ENCODE measurements around the gene POR.

Gene POR

DNA sequence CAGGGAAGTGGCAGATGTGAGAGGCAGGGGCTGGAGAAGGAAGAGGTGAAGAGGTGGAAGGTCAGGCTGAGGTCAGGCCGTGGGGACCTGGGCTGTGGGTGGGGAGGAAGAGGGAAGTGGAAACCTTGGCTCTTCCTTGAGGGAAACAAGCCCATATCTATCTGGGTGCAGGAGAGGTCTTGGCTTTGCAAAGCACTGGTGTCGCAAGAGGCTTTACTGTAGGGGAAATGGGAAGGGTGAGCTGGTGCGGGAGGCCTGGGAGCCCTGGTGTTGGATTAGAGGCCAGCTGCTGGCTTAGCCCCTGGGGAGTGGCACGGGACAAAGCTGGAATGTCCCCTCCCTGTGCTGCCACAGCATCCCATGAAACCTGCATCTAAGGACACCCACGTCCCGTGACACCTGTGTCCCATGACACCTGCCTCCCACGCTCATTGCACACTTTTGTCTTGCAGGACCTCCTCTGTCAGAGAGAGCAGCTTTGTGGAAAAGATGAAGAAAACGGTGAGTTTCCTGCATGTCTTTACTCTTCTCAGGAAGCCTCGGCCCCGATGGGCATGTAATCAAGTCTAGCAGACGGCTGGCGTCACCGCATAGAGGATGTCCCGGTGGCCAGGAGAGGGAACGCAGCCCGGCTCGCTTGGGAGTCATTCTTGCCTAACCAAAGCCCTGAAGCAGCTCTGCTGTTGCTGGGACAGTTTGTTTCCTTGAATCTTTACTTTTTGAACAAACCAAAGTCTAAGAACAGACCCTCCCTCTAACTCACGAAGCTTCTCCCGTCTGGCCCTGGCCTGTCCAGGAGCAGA lies 57.2 kb downstream of the POR start:
- POLR2A ChIA-PET = interaction anchor here (0.6 to 0.7 kb wide), 2 partner anchors 48 to 78 kb away, joined by 3 read pairs; no protein-coding TSS in a partner anchor

DNA sequence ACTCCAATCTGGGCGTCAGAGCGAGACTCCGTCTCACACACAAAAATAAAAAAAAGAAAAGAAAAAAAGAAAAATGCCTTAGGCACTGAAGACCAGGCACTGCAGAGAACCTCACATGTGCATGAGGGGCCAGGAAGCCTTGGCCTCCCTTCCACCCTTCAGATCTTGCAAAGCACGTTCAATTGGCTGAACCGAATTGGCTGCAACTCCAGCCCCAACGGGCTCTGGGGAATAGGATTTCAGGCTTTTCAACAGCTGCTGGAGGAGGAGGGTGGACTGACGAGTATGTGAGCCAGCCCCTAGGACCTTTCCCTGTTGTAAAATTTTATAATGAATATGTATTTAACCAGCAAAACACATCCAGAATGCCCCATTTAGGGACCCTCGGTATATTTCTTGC lies 62.8 kb downstream of the POR start:
- H3K4me3 ChIP-seq (ENCODE audit: low read depth, low read length) = no peak overlapping the region
- POLR2A ChIA-PET = no interaction called here
- TF ChIP-seq, protein P1, sequence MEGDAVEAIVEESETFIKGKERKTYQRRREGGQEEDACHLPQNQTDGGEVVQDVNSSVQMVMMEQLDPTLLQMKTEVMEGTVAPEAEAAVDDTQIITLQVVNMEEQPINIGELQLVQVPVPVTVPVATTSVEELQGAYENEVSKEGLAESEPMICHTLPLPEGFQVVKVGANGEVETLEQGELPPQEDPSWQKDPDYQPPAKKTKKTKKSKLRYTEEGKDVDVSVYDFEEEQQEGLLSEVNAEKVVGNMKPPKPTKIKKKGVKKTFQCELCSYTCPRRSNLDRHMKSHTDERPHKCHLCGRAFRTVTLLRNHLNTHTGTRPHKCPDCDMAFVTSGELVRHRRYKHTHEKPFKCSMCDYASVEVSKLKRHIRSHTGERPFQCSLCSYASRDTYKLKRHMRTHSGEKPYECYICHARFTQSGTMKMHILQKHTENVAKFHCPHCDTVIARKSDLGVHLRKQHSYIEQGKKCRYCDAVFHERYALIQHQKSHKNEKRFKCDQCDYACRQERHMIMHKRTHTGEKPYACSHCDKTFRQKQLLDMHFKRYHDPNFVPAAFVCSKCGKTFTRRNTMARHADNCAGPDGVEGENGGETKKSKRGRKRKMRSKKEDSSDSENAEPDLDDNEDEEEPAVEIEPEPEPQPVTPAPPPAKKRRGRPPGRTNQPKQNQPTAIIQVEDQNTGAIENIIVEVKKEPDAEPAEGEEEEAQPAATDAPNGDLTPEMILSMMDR (IDR thresholded peaks at IDR 0.05; ENCODE audit: insufficient read depth, low read length, missing control alignments) = no peak
- CTCF ChIA-PET = no interaction called here
- DNase-seq (ENCODE audit: low read depth, low spot score) = no peak

More for the DNA sequence above, 57.2 kb downstream of the POR start:
- CTCF ChIA-PET = no interaction called here
- DNase-seq (ENCODE audit: low read depth, low spot score) = no peak
- TF ChIP-seq, protein P1 (IDR thresholded peaks at IDR 0.05; ENCODE audit: insufficient read depth, low read length, missing control alignments) = no peak
- no peak overlapping the region for H3K4me3 ChIP-seq (ENCODE audit: low read depth, low read length)

DNA sequence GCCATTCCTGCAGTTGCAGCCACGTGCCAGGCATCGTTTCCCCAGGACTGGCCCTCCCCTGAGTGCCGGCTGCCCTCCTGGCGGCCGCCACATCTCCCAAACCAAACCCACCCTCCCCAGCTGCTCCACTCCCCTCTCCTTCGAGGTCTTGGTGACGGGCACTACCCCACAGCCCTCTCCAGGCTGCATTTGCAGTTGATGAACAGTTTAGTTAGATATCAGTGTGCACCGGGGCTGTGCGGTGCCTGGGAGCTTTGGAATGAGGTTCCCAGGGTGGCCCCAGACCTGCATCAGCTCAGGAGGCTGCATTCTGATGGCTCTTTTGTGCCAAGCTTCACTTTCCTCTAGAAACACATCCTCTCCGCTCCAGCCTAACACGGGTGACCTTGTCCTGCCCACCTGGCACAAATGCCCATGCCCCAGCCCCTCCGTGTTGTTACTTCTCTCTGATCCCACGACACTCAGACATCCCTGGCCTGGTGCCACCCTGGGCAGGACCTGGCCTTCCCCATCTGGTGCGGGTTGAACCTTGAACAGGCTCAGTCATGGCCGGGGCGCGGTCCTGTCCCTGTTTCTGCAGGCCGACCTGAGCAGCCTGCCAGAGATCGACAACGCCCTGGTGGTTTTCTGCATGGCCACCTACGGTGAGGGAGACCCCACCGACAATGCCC lies 64.9 kb downstream of the POR start:
- H3K4me3 ChIP-seq (ENCODE audit: low read depth, low read length) = no peak overlapping the region
- POLR2A ChIA-PET = no interaction called here
- CTCF ChIA-PET = no interaction called here
- no peak for DNase-seq (ENCODE audit: low read depth, low spot score)
- TF ChIP-seq, protein P1 (IDR thresholded peaks at IDR 0.05; ENCODE audit: insufficient read depth, low read length, missing control alignments) = no peak

DNA sequence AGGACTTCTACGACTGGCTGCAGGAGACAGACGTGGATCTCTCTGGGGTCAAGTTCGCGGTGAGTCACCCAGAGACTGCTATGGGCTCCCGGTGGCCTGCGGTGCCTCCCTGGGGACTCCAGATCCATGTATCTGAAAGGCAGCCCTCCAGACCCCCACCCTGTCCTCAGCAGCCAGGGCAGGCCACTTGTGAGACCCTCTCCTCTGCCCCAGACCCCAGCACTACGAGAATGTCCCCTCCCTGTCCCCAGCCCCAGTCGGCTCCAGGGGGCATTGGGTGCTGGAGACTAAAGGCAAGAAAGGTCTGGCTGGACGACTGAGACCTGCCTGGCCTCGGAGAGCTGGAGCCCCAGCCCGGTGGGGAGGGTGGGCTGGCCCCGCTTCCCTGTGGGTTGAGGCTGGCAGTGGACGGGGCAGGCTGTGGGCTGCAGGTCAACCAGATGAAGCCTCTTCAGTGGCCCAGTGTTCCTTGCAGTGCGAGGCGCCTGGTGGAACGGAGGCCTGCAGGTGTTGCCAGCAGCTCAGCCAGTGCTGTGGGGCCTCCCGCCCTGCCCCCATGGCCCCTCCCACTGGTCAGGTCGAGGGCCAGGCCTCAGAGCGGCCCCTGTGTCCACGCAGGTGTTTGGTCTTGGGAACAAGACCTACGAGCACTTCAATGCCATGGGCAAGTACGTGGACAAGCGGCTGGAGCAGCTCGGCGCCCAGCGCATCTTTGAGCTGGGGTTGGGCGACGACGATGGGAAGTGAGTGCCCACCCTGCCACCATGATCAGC lies 65.7 kb downstream of the POR start:
- no peak for DNase-seq (ENCODE audit: low read depth, low spot score)
- CTCF ChIA-PET = no interaction called here
- POLR2A ChIA-PET = interaction anchor here (0.6 kb wide), 1 partner anchor 135 kb away, joined by 3 read pairs; no protein-coding TSS in a partner anchor
- H3K4me3 ChIP-seq (ENCODE audit: low read depth, low read length) = no peak overlapping the region
- TF ChIP-seq, protein P1 (IDR thresholded peaks at IDR 0.05; ENCODE audit: insufficient read depth, low read length, missing control alignments) = no peak

DNA sequence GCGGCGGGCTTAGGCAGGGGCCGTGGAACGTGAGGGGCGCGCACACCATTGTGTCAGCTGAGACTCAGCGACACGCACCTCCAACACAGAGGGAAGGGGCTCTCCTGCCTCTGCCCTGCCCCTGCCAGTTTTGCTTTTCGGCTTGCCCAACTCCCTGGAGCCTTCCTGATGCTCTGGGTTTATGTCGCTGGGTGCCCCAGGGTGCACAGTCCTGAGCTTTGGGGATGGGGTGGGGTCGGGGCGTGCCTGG lies 66.2 kb downstream of the POR start:
- DNase-seq (ENCODE audit: low read depth, low spot score) = no peak
- ChIA-PET POLR2A (interaction anchor here (0.6 kb wide), 1 partner anchor 135 kb away, joined by 3 read pairs; no protein-coding TSS in a partner anchor), CTCF (no interaction called here)
- no peak overlapping the region for H3K4me3 ChIP-seq (ENCODE audit: low read depth, low read length)
- TF ChIP-seq, protein P1 (IDR thresholded peaks at IDR 0.05; ENCODE audit: insufficient read depth, low read length, missing control alignments) = no peak

Measured in AG04449 (cell line).